ENCODE measurements around the gene CASP10.

CASP10 gene

GRCh38 chr2:201203916-201204654 lies 21.1 kb downstream of the CASP10 start:
- H3K27ac ChIP-seq (ENCODE audit: low read length) = no peak overlapping the region
- no peaks in the 10 kb centered on the region for H3K36me3 ChIP-seq (ENCODE audit: control insufficient read depth, low read depth, low read length)
- H3K9me3 ChIP-seq (ENCODE audit: control insufficient read depth, low read depth, low read length) = no peaks in the 10 kb centered on the region
- peaks cover 4% of the 10 kb centered on the region for H3K4me1 ChIP-seq (ENCODE audit: control insufficient read depth, low read depth, low read length)
- H3K4me3 ChIP-seq (ENCODE audit: low read length) = no peak overlapping the region
- H3K27me3 ChIP-seq (ENCODE audit: control insufficient read depth, insufficient read depth, low read length) = no peaks in the 10 kb centered on the region
- H3K9ac ChIP-seq (ENCODE audit: low read length) = no peak overlapping the region

- Histone ChIP-seq H3K4me3 (ENCODE audit: low read length) (no peak overlapping the region), H3K27ac (ENCODE audit: low read length) (no peak overlapping the region), H3K9me3 (ENCODE audit: control insufficient read depth, low read depth, low read length) (no peaks in the 10 kb centered on the region), H3K4me1 (ENCODE audit: control insufficient read depth, low read depth, low read length) (peaks cover 4% of the 10 kb centered on the region), H3K9ac (ENCODE audit: low read length) (no peak overlapping the region), H3K36me3 (ENCODE audit: control insufficient read depth, low read depth, low read length) (no peaks in the 10 kb centered on the region), H3K27me3 (ENCODE audit: control insufficient read depth, insufficient read depth, low read length) (no peaks in the 10 kb centered on the region)
These were observed 21.9 kb downstream of the CASP10 start for GRCh38 chr2:201204655-201205514.

- Histone ChIP-seq H3K9me3 (ENCODE audit: control insufficient read depth, low read depth, low read length) (no peaks in the 10 kb centered on the region), H3K36me3 (ENCODE audit: control insufficient read depth, low read depth, low read length) (no peaks in the 10 kb centered on the region), H3K9ac (ENCODE audit: low read length) (no peak overlapping the region), H3K4me1 (ENCODE audit: control insufficient read depth, low read depth, low read length) (peaks cover 1% of the 10 kb centered on the region), H3K27me3 (ENCODE audit: control insufficient read depth, insufficient read depth, low read length) (no peaks in the 10 kb centered on the region), H3K4me3 (ENCODE audit: low read length) (no peak overlapping the region), H3K27ac (ENCODE audit: low read length) (no peak overlapping the region)
These were observed 22.5 kb downstream of the CASP10 start for GRCh38 chr2:201205515-201205849.

- Histone ChIP-seq H3K4me3 (ENCODE audit: low read length) (no peak overlapping the region), H3K4me1 (ENCODE audit: control insufficient read depth, low read depth, low read length) (no peaks in the 10 kb centered on the region), H3K27ac (ENCODE audit: low read length) (no peak overlapping the region), H3K27me3 (ENCODE audit: control insufficient read depth, insufficient read depth, low read length) (no peaks in the 10 kb centered on the region), H3K9me3 (ENCODE audit: control insufficient read depth, low read depth, low read length) (no peaks in the 10 kb centered on the region), H3K9ac (ENCODE audit: low read length) (no peak overlapping the region), H3K36me3 (ENCODE audit: control insufficient read depth, low read depth, low read length) (no peaks in the 10 kb centered on the region)
These were observed 25.8 kb downstream of the CASP10 start for GRCh38 chr2:201208563-201209252.

DNA sequence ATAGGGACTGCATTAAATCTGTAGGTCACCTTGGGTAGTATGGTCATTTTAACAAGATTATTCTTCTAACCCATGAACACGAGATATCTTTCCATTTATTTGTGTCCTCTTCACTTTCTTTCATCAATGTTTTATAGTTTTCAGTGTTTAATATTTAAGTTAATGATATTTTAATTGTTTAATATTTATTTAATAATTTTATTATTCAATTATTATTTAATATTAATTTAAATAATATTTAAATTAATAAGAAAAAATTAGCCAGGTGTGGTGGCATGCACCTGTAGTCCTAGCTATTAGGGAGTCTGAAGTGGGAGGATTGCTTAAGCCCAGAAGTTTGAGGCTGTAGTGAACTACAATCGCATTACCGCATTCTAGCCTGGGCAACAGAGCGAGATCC lies 33.0 kb downstream of the CASP10 start:
- H3K4me3 ChIP-seq (ENCODE audit: low read length) = no peak overlapping the region
- no peaks in the 10 kb centered on the region for H3K27me3 ChIP-seq (ENCODE audit: control insufficient read depth, insufficient read depth, low read length)
- no peak overlapping the region for H3K27ac ChIP-seq (ENCODE audit: low read length)
- H3K4me1 ChIP-seq (ENCODE audit: control insufficient read depth, low read depth, low read length) = peaks cover 14% of the 10 kb centered on the region
- no peaks in the 10 kb centered on the region for H3K36me3 ChIP-seq (ENCODE audit: control insufficient read depth, low read depth, low read length)
- H3K9ac ChIP-seq (ENCODE audit: low read length) = no peak overlapping the region
- H3K9me3 ChIP-seq (ENCODE audit: control insufficient read depth, low read depth, low read length) = no peaks in the 10 kb centered on the region

- Histone ChIP-seq H3K9me3 (ENCODE audit: control insufficient read depth, low read depth, low read length) (no peaks in the 10 kb centered on the region), H3K9ac (ENCODE audit: low read length) (no peak overlapping the region), H3K27me3 (ENCODE audit: control insufficient read depth, insufficient read depth, low read length) (no peaks in the 10 kb centered on the region), H3K27ac (ENCODE audit: low read length) (no peak overlapping the region), H3K4me1 (ENCODE audit: control insufficient read depth, low read depth, low read length) (peaks cover 17% of the 10 kb centered on the region), H3K36me3 (ENCODE audit: control insufficient read depth, low read depth, low read length) (no peaks in the 10 kb centered on the region), H3K4me3 (ENCODE audit: low read length) (no peak overlapping the region)
These were observed 34.0 kb downstream of the CASP10 start for GRCh38 chr2:201216918-201217317.

DNA sequence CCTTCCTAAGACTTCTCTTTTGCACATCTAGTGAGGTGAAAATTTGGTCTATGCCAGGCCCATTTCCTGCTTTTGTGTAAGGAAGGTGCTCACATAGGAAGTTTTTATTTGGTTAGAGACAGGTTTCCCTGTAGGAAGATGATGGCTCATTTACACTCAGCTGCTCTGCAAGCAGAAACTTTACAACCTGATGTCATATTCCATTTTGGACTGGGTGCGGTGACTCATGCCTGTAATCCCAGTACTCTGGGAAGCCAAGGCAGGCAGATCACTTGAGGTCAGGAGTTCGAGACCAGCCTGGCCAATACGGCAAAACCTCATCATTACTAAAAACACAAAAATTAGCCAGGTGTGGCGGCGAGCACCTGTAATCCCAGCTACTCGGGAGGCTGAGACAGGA lies 35.8 kb downstream of the CASP10 start:
- Histone ChIP-seq H3K9me3 (ENCODE audit: control insufficient read depth, low read depth, low read length) (no peaks in the 10 kb centered on the region), H3K4me1 (ENCODE audit: control insufficient read depth, low read depth, low read length) (peaks cover 17% of the 10 kb centered on the region), H3K9ac (ENCODE audit: low read length) (no peak overlapping the region), H3K27me3 (ENCODE audit: control insufficient read depth, insufficient read depth, low read length) (no peaks in the 10 kb centered on the region), H3K36me3 (ENCODE audit: control insufficient read depth, low read depth, low read length) (no peaks in the 10 kb centered on the region), H3K27ac (ENCODE audit: low read length) (no peak overlapping the region), H3K4me3 (ENCODE audit: low read length) (no peak overlapping the region)

DNA sequence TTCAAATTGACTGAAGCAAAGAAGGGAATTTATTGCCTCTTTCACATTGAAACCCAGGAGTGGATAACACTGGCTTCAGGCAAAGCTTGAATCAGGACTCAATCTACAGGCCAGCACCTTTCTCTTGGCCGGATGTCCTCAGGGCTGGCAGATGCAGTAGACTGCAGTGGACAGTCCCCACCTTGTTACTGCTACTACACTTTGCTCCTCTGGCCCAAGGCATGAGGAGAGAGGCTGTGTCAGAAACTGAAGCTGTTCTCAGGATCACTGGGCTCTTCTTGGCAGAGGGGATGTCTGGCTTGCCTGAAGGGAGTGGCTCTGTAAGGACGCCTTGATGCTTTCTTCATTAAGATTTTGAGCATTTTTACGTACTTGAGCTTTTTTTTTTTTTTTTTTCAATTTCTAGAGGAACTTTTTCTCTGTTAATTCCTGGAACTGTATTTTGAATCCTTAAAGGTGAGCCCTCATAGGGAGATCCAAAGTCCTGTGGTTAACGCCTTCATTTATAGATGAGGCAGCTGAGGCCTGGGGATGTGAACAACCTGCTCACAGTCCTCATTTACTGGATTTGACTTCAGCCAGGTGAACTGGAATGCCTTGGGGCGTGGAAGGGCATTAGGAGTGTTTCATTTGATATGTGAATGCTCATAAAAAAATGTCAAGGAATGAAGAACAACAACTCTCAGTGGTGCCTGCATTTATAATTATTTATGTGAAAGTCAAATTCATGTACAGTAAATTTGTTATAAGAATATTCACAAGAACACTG lies 36.6 kb downstream of the CASP10 start:
- H3K27me3 ChIP-seq (ENCODE audit: control insufficient read depth, insufficient read depth, low read length) = no peaks in the 10 kb centered on the region
- no peak overlapping the region for H3K9ac ChIP-seq (ENCODE audit: low read length)
- peak overlapping the region; percentile 29 for H3K4me3 ChIP-seq (ENCODE audit: low read length)
- H3K36me3 ChIP-seq (ENCODE audit: control insufficient read depth, low read depth, low read length) = no peaks in the 10 kb centered on the region
- H3K27ac ChIP-seq (ENCODE audit: low read length) = no peak overlapping the region
- H3K4me1 ChIP-seq (ENCODE audit: control insufficient read depth, low read depth, low read length) = peaks cover 17% of the 10 kb centered on the region
- H3K9me3 ChIP-seq (ENCODE audit: control insufficient read depth, low read depth, low read length) = no peaks in the 10 kb centered on the region

DNA sequence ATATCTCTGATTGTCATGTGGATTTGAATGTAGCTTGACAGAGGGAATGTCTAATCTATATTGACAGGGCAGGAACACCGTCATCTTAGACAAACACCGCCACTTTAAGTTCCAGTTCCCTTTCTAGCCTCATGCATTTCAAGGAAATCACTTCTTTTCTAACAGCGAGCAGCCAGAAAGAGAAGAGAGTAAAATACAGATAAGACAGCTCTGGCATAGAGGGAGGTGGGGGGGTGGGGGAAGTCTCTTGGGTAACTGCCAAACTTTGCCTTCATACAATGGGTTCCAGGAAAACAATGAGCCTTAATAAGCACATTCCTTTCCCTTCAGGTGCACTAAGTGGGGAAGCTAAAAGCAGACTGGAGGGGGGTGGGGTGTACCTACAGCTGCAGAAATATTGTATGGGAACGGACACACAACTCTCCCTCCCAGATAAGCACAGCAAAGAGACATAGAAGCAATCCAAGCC lies 37.2 kb downstream of the CASP10 start:
- peaks cover 17% of the 10 kb centered on the region for H3K4me1 ChIP-seq (ENCODE audit: control insufficient read depth, low read depth, low read length)
- peak overlapping the region; percentile 29 for H3K4me3 ChIP-seq (ENCODE audit: low read length)
- H3K36me3 ChIP-seq (ENCODE audit: control insufficient read depth, low read depth, low read length) = no peaks in the 10 kb centered on the region
- H3K9ac ChIP-seq (ENCODE audit: low read length) = no peak overlapping the region
- no peaks in the 10 kb centered on the region for H3K27me3 ChIP-seq (ENCODE audit: control insufficient read depth, insufficient read depth, low read length)
- H3K27ac ChIP-seq (ENCODE audit: low read length) = no peak overlapping the region
- no peaks in the 10 kb centered on the region for H3K9me3 ChIP-seq (ENCODE audit: control insufficient read depth, low read depth, low read length)

- H3K9ac ChIP-seq (ENCODE audit: low read length) = no peak overlapping the region
- H3K27ac ChIP-seq (ENCODE audit: low read length) = no peak overlapping the region
- H3K4me3 ChIP-seq (ENCODE audit: low read length) = no peak overlapping the region
These were observed 40.4 kb downstream of the CASP10 start for GRCh38 chr2:201223089-201224073.

More at GRCh38 chr2:201223089-201224073, 40.4 kb downstream of the CASP10 start:
- Histone ChIP-seq H3K27me3 (ENCODE audit: control insufficient read depth, insufficient read depth, low read length) (no peaks in the 10 kb centered on the region), H3K36me3 (ENCODE audit: control insufficient read depth, low read depth, low read length) (no peaks in the 10 kb centered on the region), H3K4me1 (ENCODE audit: control insufficient read depth, low read depth, low read length) (peaks cover 17% of the 10 kb centered on the region), H3K9me3 (ENCODE audit: control insufficient read depth, low read depth, low read length) (no peaks in the 10 kb centered on the region)
